GM23248 (cell line): Measurements from ENCODE around the gene PSME1.

Experiments used
- EZH2 ChIP-seq: fragments of 200-600 bp; sonication (generic); IDR thresholded peaks from 2 replicates; pipeline ENCODE4 v1.6.1; 2018; ENCODE audit warnings: antibody characterized with exemption, mild to moderate bottlenecking; ENCODE audit not compliant: insufficient read depth, poor library complexity, severe bottlenecking
- EZH2phosphoT487 ChIP-seq: fragments of 200-600 bp; sonication (generic); IDR thresholded peaks from 2 replicates; pipeline ENCODE4 v1.6.1; 2018; ENCODE audit warnings: antibody characterized with exemption, moderate library complexity, mild to moderate bottlenecking, low read depth; ENCODE audit not compliant: insufficient read depth

- no peak for TF ChIP-seq EZH2phosphoT487
- TF ChIP-seq EZH2, result no peak
Observed at GRCh38 chr14:24182110-24182882, 46.3 kb downstream of the PSME1 start.
